GM23338 (cell line): ENCODE results near the gene MSRB1. TPM values are rescaled to one million over a fixed set of nuclear protein-coding genes. Genes with fewer than 3 reads are reported as not detected.
A peak's percentile ranks its signal among the peaks of the same experiment; 100 is the strongest.

Source experiments
- ATAC-seq: fragments of 200-7000 bp; cut with Tn5 transposase; 3 replicates; pipeline ENCODE4 v1.9.1; 2020
- DNase-seq: peaks from one replicate; pipeline ENCODE4 v3.0.0-alpha.2; 2015; ENCODE audit warnings: low spot score
- H2AFZ ChIP-seq: fragments of 200-600 bp; sonication (generic); 2 replicates; pipeline ENCODE4 v1.8.0; 2016; ENCODE audit warnings: antibody characterized with exemption, mild to moderate bottlenecking, moderate library complexity
- H3F3A ChIP-seq: fragments of 200-600 bp; sonication (generic); replicated peaks from 2 replicates; pipeline ENCODE4 v1.8.0; 2017; ENCODE audit warnings: antibody characterized with exemption, mixed run types, low read depth
- H3K27ac ChIP-seq: fragments of 200-600 bp; sonication (generic); 2 replicates; pipeline ENCODE4 v1.6.1; 2016; ENCODE audit warnings: low read depth
- H3K27me3 ChIP-seq: fragments of 200-600 bp; sonication (generic); 2 replicates; pipeline ENCODE4 v1.8.0; 2016; ENCODE audit warnings: mild to moderate bottlenecking, mixed run types, moderate library complexity; ENCODE audit not compliant: insufficient read depth
- H3K36me3 ChIP-seq: fragments of 200-600 bp; sonication (generic); 2 replicates; pipeline ENCODE4 v1.8.0; 2016; ENCODE audit warnings: mild to moderate bottlenecking; ENCODE audit not compliant: insufficient read depth
- H3K4me1 ChIP-seq: fragments of 200-600 bp; sonication (generic); 2 replicates; pipeline ENCODE4 v1.8.0; 2016; ENCODE audit warnings: mild to moderate bottlenecking, moderate library complexity; ENCODE audit not compliant: insufficient read depth
- H3K4me2 ChIP-seq: fragments of 200-600 bp; sonication (generic); 2 replicates; pipeline ENCODE4 v1.7.1; 2017; ENCODE audit warnings: mixed run types
- H3K4me3 ChIP-seq: fragments of 200-600 bp; sonication (generic); 2 replicates; pipeline ENCODE4 v1.6.1; 2016; ENCODE audit warnings: mixed run types
- H3K79me2 ChIP-seq: fragments of 200-600 bp; sonication (generic); replicated peaks from 2 replicates; pipeline ENCODE4 v1.8.0; 2017; ENCODE audit warnings: mild to moderate bottlenecking; ENCODE audit not compliant: insufficient read depth
- H3K9me2 ChIP-seq: fragments of 200-600 bp; sonication (generic); 2 replicates; pipeline ENCODE4 v1.8.0; 2017; ENCODE audit not compliant: insufficient read depth
- H4K20me1 ChIP-seq: fragments of 200-600 bp; sonication (generic); replicated peaks from 2 replicates; pipeline ENCODE4 v1.8.0; 2017; ENCODE audit warnings: mild to moderate bottlenecking; ENCODE audit not compliant: insufficient read depth
- H3K27ac Mint-ChIP-seq: 2 replicates; pipeline ENCODE4 v1.8.0; 2020; ENCODE audit warnings: inconsistent platforms, mild to moderate bottlenecking, moderate library complexity, mixed read lengths
- H3K27me3 Mint-ChIP-seq: 3 replicates; pipeline ENCODE4 v1.8.0; 2022; ENCODE audit warnings: low read depth, mild to moderate bottlenecking, moderate library complexity, mixed read lengths, inconsistent platforms; ENCODE audit not compliant: insufficient read depth, poor library complexity
- H3K36me3 Mint-ChIP-seq: 3 replicates; pipeline ENCODE4 v1.8.0; 2021; ENCODE audit warnings: low read depth, mild to moderate bottlenecking, inconsistent platforms, moderate library complexity, mixed read lengths
- H3K4me1 Mint-ChIP-seq: 3 replicates; pipeline ENCODE4 v1.8.0; 2020; ENCODE audit warnings: mild to moderate bottlenecking, inconsistent platforms, mixed read lengths
- H3K4me3 Mint-ChIP-seq: 3 replicates; pipeline ENCODE4 v1.8.0; 2021; ENCODE audit warnings: moderate library complexity, mild to moderate bottlenecking, inconsistent platforms, mixed read lengths
- H3K9me3 Mint-ChIP-seq: 3 replicates; pipeline ENCODE4 v1.8.0; 2020; ENCODE audit warnings: moderate library complexity, mild to moderate bottlenecking, inconsistent platforms, mixed read lengths
- CREB1 ChIP-seq: fragments of 250-450 bp; sonication (Bioruptor Pico); IDR thresholded peaks from 2 replicates; pipeline ENCODE4 v1.5.0; 2020; ENCODE audit warnings: low read depth, mild to moderate bottlenecking, moderate library complexity
- CTCF ChIP-seq, 2 experiments: fragments of 200-600 bp in 1 of 2; sonication (generic) in 1 of 2; conservative IDR thresholded peaks; 2 replicates each; pipeline versions ENCODE4 v1.5.1 to v1.6.1; 2016 to 2017; ENCODE audit warnings: antibody characterized with exemption in 2 of 2, low read depth in 2 of 2, mild to moderate bottlenecking in 2 of 2, moderate library complexity in 1 of 2
- ETS1 ChIP-seq: IDR thresholded peaks from 2 replicates; pipeline ENCODE4 v1.6.1; 2016; ENCODE audit warnings: antibody characterized with exemption
- EZH2 ChIP-seq: fragments of 200-600 bp; sonication (generic); IDR thresholded peaks from one replicate; pipeline ENCODE4 v1.8.0; 2017; ENCODE audit warnings: antibody characterized with exemption, mild to moderate bottlenecking, low read depth; ENCODE audit not compliant: unreplicated experiment
- POLR2AphosphoS5 ChIP-seq: IDR thresholded peaks from 2 replicates; pipeline ENCODE4 v1.6.1; 2016; ENCODE audit warnings: antibody characterized with exemption, low read depth
- STAT1 ChIP-seq: IDR thresholded peaks from one replicate; pipeline ENCODE4 v1.6.1; 2016; ENCODE audit warnings: antibody characterized with exemption; ENCODE audit not compliant: unreplicated experiment
- polyA plus RNA-seq: library from polyadenylated mRNA; unstranded; fragments of >200 nt; fragmentation: Nextera tagmentation; extraction: Ambion mirVana; gene quantifications from 2 replicates; pipeline ENCODE4 v1.2.1, GENCODE V29; 2016
- total RNA-seq: library from RNA; depleted of rRNA; stranded (reverse); fragments of >200 nt; shearing (Covaris generic); gene quantifications from 2 replicates; pipeline ENCODE4 v1.2.3, GENCODE V29; 2014

Gene MSRB1
- total and polyA plus RNA-seq, 2 experiments from 2014 or later = 30.4 to 31.3 TPM

- peak overlapping the region; percentile 91 for H3K4me2 ChIP-seq
- peak overlapping the region; percentile 90 for H3K27ac Mint-ChIP-seq
Observed at GRCh38 chr16:1960665-1961630, 17.9 kb upstream of the MSRB1 start.

GRCh38 chr16:1959269-1960039 is 16.5 kb upstream of the MSRB1 start, which contains the start of gene NDUFB10:
Gene NDUFB10 (plus strand): TSS chr16:1959538. CDS start chr16:1959625, 87 bp downstream.
- Mint-ChIP-seq H3K27ac (peak within 1 kb of the TSS; percentile 90), H3K36me3 (peaks cover 42% of the 10 kb centered on the region), H3K4me3 (peak within 1 kb of the TSS; percentile 92), H3K4me1 (peaks cover 33% of the 10 kb centered on the region), H3K9me3 (peaks cover 8% of the 10 kb centered on the region; the same call in 2 of the 3 replicates), H3K27me3 (peaks cover 52% of the 10 kb centered on the region)
- H3K79me2 ChIP-seq = peaks cover 31% of the 10 kb centered on the region
- peak within 1 kb of the TSS; percentile 84 for H3K27ac ChIP-seq
- peak within 1 kb of the TSS; percentile 97 for H2AFZ ChIP-seq
- peak within 1 kb of the TSS; percentile 89 for H3K4me3 ChIP-seq
- peak within 1 kb of the TSS; percentile 91 for H3K4me2 ChIP-seq
- H3K9me2 ChIP-seq = no peaks in the 10 kb centered on the region
- DNase-seq (peak; percentile 92), ATAC-seq (peak; percentile 60)
- no peaks in the 10 kb centered on the region for H3K27me3 ChIP-seq
- TF ChIP-seq STAT1 (no peak), CTCF (conservative IDR thresholded peaks at IDR 0.05; ENCODE audit: low read depth in 2 of 2) (peak; percentile 44 to 70; a peak in 3 of 4 replicates), ETS1 (peak; percentile 69; the same call in 1 of the 2 replicates), EZH2 (no peak), CREB1 (CRISPR knock-in tag) (peak; percentile 76), POLR2AphosphoS5 (peak; percentile 96)
- H4K20me1 ChIP-seq = peaks cover 27% of the 10 kb centered on the region
- H3K4me1 ChIP-seq = peaks cover 33% of the 10 kb centered on the region; the same call in 1 of the 2 replicates
- peaks cover 49% of the 10 kb centered on the region for H3F3A ChIP-seq
- peaks cover 25% of the 10 kb centered on the region for H3K36me3 ChIP-seq

More at GRCh38 chr16:1960665-1961630, 17.9 kb upstream of the MSRB1 start:
- Histone ChIP-seq H3K4me3 (peak overlapping the region; percentile 89), H2AFZ (no peak overlapping the region), H3F3A (peaks cover 49% of the 10 kb centered on the region), H3K9me2 (no peaks in the 10 kb centered on the region), H3K27me3 (no peaks in the 10 kb centered on the region), H3K79me2 (peaks cover 43% of the 10 kb centered on the region), H4K20me1 (peaks cover 27% of the 10 kb centered on the region), H3K27ac (peak overlapping the region; percentile 84; the same call in 1 of the 2 replicates), H3K36me3 (peaks cover 25% of the 10 kb centered on the region), H3K4me1 (peaks cover 37% of the 10 kb centered on the region; the same call in 1 of the 2 replicates)
- TF ChIP-seq ETS1 = no peak
- peak; percentile 80 for TF ChIP-seq POLR2AphosphoS5
- DNase-seq (no peak), ATAC-seq (peak; percentile 21)
- Mint-ChIP-seq H3K36me3 (peaks cover 44% of the 10 kb centered on the region), H3K27me3 (peaks cover 55% of the 10 kb centered on the region), H3K4me1 (peaks cover 33% of the 10 kb centered on the region), H3K9me3 (peaks cover 8% of the 10 kb centered on the region; the same call in 2 of the 3 replicates), H3K4me3 (peak overlapping the region; percentile 92)
